GM12878 (cell line): Measurements from ENCODE around the gene RANBP1.

Experiments
- ATF3 ChIP-seq: IDR thresholded peaks from 2 replicates; pipeline ENCODE4 v1.6.1; 2011; ENCODE audit warnings: low read depth, mild to moderate bottlenecking, low read length, moderate library complexity, borderline replicate concordance; ENCODE audit errors: extremely low read depth
- CEBPB ChIP-seq, 2 experiments: fragments of 150-350 bp in 1 of 2; IDR thresholded peaks; 2 replicates each; pipeline ENCODE4 v1.6.1; 2012 to 2014; ENCODE audit warnings: low read depth in 2 of 2, low read length in 2 of 2, borderline replicate concordance in 1 of 2, inconsistent platforms in 1 of 2
- CTCF ChIP-seq, 3 experiments: IDR thresholded peaks in 2 of 3; conservative IDR thresholded peaks in 1 of 3; 2 replicates each; pipeline ENCODE4 v1.5.1; 2011; ENCODE audit warnings: low read depth in 3 of 3, low read length in 3 of 3, mild to moderate bottlenecking in 3 of 3, control low read depth in 2 of 3, moderate library complexity in 2 of 3, inconsistent platforms in 1 of 3, mixed read lengths in 1 of 3; ENCODE audit not compliant: control insufficient read depth in 2 of 3, insufficient read depth in 1 of 3; ENCODE audit errors: extremely low read depth in 1 of 3
- EGR1 ChIP-seq, 2 experiments: IDR thresholded peaks; 1 replicate in 1 of 2; 2 replicates in 1 of 2; pipeline ENCODE4 v1.6.1; 2011 to 2012; ENCODE audit warnings: low read depth in 2 of 2, low read length in 2 of 2, borderline replicate concordance in 1 of 2, mild to moderate bottlenecking in 1 of 2, moderate library complexity in 1 of 2
- EP300 ChIP-seq, 2 experiments: fragments of 150-350 bp in 1 of 2; IDR thresholded peaks; 2 replicates each; pipeline ENCODE4 v1.6.1; 2011 to 2012; ENCODE audit warnings: low read depth in 2 of 2, low read length in 2 of 2, borderline replicate concordance in 1 of 2, improper control_type of control experiment in 1 of 2, inconsistent platforms in 1 of 2; ENCODE audit not compliant: control insufficient read depth in 1 of 2
- ESRRA ChIP-seq: IDR thresholded peaks from 2 replicates; pipeline ENCODE4 v1.6.1; 2012; ENCODE audit warnings: mild to moderate bottlenecking, low read length, improper control_type of control experiment
- MAX ChIP-seq: IDR thresholded peaks from 2 replicates; pipeline ENCODE4 v1.6.1; 2012; ENCODE audit warnings: low read depth, low read length, improper control_type of control experiment
- NR2C2 ChIP-seq: IDR thresholded peaks from 2 replicates; pipeline ENCODE4 v1.6.1; 2011; ENCODE audit warnings: borderline replicate concordance, low read depth; ENCODE audit not compliant: control insufficient read depth, insufficient read length
- PKNOX1 ChIP-seq: fragments of 450-650 bp; IDR thresholded peaks from 2 replicates; pipeline ENCODE4 v1.6.1; 2016; ENCODE audit warnings: mild to moderate bottlenecking
- POLR2A ChIP-seq: IDR thresholded peaks from 2 replicates; pipeline ENCODE4 v1.6.1; 2011; ENCODE audit warnings: low read depth, mild to moderate bottlenecking, low read length
- POLR2AphosphoS5 ChIP-seq: IDR thresholded peaks from 2 replicates; pipeline ENCODE4 v1.6.1; 2011; ENCODE audit warnings: mild to moderate bottlenecking, low read length, inconsistent platforms
- SMC3 ChIP-seq: IDR thresholded peaks from 2 replicates; pipeline ENCODE4 v1.6.1; 2011; ENCODE audit warnings: low read length, improper control_type of control experiment, borderline replicate concordance
- USF2 ChIP-seq: IDR thresholded peaks from 2 replicates; pipeline ENCODE4 v1.6.1; 2011; ENCODE audit warnings: low read depth, low read length, improper control_type of control experiment, borderline replicate concordance

GRCh38 chr22:20145832-20146223 is 29.9 kb downstream of the RANBP1 start:
- TF ChIP-seq CTCF (IDR thresholded peaks at IDR 0.05 in 2 of 3, conservative IDR thresholded peaks at IDR 0.05 in 1 of 3; ENCODE audit: control insufficient read depth in 2 of 3, extremely low read depth in 1 of 3, insufficient read depth in 1 of 3, low read depth in 3 of 3, low read length in 3 of 3) (no peak), SMC3 (no peak), EGR1 (IDR thresholded peaks at IDR 0.05; ENCODE audit: borderline replicate concordance in 1 of 2, low read depth in 2 of 2, low read length in 2 of 2) (no peak), POLR2AphosphoS5 (no peak), CEBPB (IDR thresholded peaks at IDR 0.05; ENCODE audit: borderline replicate concordance in 1 of 2, low read depth in 2 of 2, low read length in 2 of 2) (no peak), ATF3 (no peak), NR2C2 (no peak), PKNOX1 (no peak), ESRRA (no peak), MAX (no peak), POLR2A (no peak), EP300 (IDR thresholded peaks at IDR 0.05; ENCODE audit: borderline replicate concordance in 1 of 2, control insufficient read depth in 1 of 2, low read depth in 2 of 2, low read length in 2 of 2) (no peak), USF2 (no peak)
